ENCODE data around the gene REEP5. TPM values are rescaled to one million over a fixed set of nuclear protein-coding genes. Genes with fewer than 3 reads are reported as not detected.

REEP5 gene
- polyA plus RNA-seq, 3 donors, result 83.6 to 200 (median 193) TPM

DNA sequence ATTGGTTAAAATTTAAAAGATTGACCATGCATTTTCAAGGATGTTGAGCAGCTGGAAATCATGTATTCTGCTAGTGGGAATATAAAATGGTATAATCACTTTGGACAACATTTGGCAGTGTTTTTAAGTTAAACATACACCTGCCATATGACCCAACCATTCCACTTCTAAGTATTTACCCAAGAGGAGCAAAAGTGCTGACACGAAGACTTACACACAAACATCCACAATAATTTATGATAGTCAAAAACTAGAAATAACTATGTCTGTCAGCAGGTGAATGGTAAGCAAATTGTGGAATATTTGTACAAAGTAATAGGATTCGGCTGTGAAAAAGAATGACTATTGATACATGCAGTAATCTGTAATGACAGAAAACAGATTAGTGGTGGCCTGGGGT, 91.6 kb downstream of the REEP5 start:
- intact Hi-C loops (cut with micrococcal nuclease), result no loop called here
- no peaks in the 10 kb centered on the region for H3K27me3 Mint-ChIP-seq (ENCODE audit: low read depth in 3 of 3)
- Histone ChIP-seq H3K4me1 (ENCODE audit: control insufficient read depth in 1 of 2, insufficient read depth in 2 of 2, low read length in 2 of 2) (no peaks in the 10 kb centered on the region), H3K9ac (ENCODE audit: insufficient read depth, low read length, poor library complexity, severe bottlenecking) (no peak overlapping the region), H3K4me2 (replicated peaks; ENCODE audit: extremely low read depth, low read length, poor library complexity, severe bottlenecking) (no peak overlapping the region), H3K9me3 (replicated peaks in 1 of 2; ENCODE audit: control insufficient read depth in 1 of 2, insufficient read depth in 1 of 2, low read length in 2 of 2) (no peaks in the 10 kb centered on the region), H3K27ac (ENCODE audit: low read depth in 1 of 2, low read length in 2 of 2) (no peak overlapping the region), H3K4me3 (replicated peaks in 1 of 3; ENCODE audit: low read depth in 2 of 3, low read length in 3 of 3) (no peak overlapping the region), H3K79me2 (ENCODE audit: insufficient read depth, low read length) (no peaks in the 10 kb centered on the region), H2AFZ (ENCODE audit: insufficient read depth, low read depth, low read length, poor library complexity, severe bottlenecking) (no peak overlapping the region), H4K20me1 (ENCODE audit: insufficient read depth, low read length) (no peaks in the 10 kb centered on the region), H3K27me3 (ENCODE audit: control insufficient read depth in 2 of 2, insufficient read depth in 2 of 2, low read length in 2 of 2) (no peaks in the 10 kb centered on the region), H3K36me3 (replicated peaks in 1 of 2; ENCODE audit: control insufficient read depth in 1 of 2, insufficient read depth in 2 of 2, low read length in 2 of 2) (peaks cover 61 to 97% of the 10 kb centered on the region in 2 donors)
- DNase-seq, result no peak
- peaks cover 71 to 92% of the 10 kb centered on the region in 2 donors for H3K36me3 Mint-ChIP-seq
- H3K4me1 Mint-ChIP-seq, result no peaks in the 10 kb centered on the region
- peak overlapping the region in 1 of 7 donors; percentile 5 for H3K27ac Mint-ChIP-seq
- peaks cover 0 to 2% (median 0%) of the 10 kb centered on the region in 7 donors for H3K9me3 Mint-ChIP-seq
- WGBS (ENCODE audit: insufficient coverage), result 100% methylated on average over 1 of the region's 2 CpGs
- no peak overlapping the region for H3K4me3 Mint-ChIP-seq
- TF ChIP-seq, protein P1, sequence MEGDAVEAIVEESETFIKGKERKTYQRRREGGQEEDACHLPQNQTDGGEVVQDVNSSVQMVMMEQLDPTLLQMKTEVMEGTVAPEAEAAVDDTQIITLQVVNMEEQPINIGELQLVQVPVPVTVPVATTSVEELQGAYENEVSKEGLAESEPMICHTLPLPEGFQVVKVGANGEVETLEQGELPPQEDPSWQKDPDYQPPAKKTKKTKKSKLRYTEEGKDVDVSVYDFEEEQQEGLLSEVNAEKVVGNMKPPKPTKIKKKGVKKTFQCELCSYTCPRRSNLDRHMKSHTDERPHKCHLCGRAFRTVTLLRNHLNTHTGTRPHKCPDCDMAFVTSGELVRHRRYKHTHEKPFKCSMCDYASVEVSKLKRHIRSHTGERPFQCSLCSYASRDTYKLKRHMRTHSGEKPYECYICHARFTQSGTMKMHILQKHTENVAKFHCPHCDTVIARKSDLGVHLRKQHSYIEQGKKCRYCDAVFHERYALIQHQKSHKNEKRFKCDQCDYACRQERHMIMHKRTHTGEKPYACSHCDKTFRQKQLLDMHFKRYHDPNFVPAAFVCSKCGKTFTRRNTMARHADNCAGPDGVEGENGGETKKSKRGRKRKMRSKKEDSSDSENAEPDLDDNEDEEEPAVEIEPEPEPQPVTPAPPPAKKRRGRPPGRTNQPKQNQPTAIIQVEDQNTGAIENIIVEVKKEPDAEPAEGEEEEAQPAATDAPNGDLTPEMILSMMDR (IDR thresholded peaks at IDR 0.05), result no peak

Other genes starting within 250 kb of the REEP5 start
- gene APC, start 184.3 kb downstream of the REEP5 start, polyA plus RNA-seq, result 10 to 100 TPM in 1 of 3 donors, 1 to 10 TPM in 2; 6.5 to 13.6 (median 9.0) TPM
- 10 to 100 TPM; 18.6 to 87.4 (median 71.9) TPM for gene SRP19, start 60.9 kb downstream of the REEP5 start, polyA plus RNA-seq
- gene DCP2, start 54.6 kb upstream of the REEP5 start, polyA plus RNA-seq, result 10 to 100 TPM; 24.0 to 62.2 (median 58.9) TPM

All from CD14-positive monocyte (primary cell).